OCI-LY1 (cell line): ENCODE measurements around the gene PNLDC1.

Experiments used
- H2AFZ ChIP-seq: fragments of 200-600 bp; sonication (generic), shearing (Covaris generic); 2 replicates; pipeline ENCODE4 v1.6.0; 2014; ENCODE audit warnings: antibody characterized with exemption, mild to moderate bottlenecking, low read length
- H3F3A ChIP-seq: fragments of 200-600 bp; sonication (generic), shearing (Covaris generic); 2 replicates; pipeline ENCODE4 v1.6.0; 2014; ENCODE audit warnings: mild to moderate bottlenecking, antibody characterized with exemption, low read length, moderate library complexity; ENCODE audit not compliant: insufficient read depth
- H3K27ac ChIP-seq: fragments of 200-600 bp; sonication (generic); 2 replicates; pipeline ENCODE4 v1.5.1; 2014; ENCODE audit warnings: low read length, mixed run types, mild to moderate bottlenecking, low read depth; ENCODE audit not compliant: poor library complexity, severe bottlenecking
- H3K27me3 ChIP-seq: fragments of 200-600 bp; sonication (generic); 2 replicates; pipeline ENCODE4 v1.6.0; 2014; ENCODE audit warnings: antibody characterized with exemption, mild to moderate bottlenecking, low read length, moderate library complexity; ENCODE audit not compliant: insufficient read depth
- H3K36me3 ChIP-seq: fragments of 200-600 bp; sonication (generic); 2 replicates; pipeline ENCODE4 v1.6.1; 2014; ENCODE audit warnings: mild to moderate bottlenecking, antibody characterized with exemption, low read length, moderate library complexity, mixed read lengths; ENCODE audit not compliant: insufficient read depth
- H3K4me1 ChIP-seq: fragments of 200-600 bp; sonication (generic); 2 replicates; pipeline ENCODE4 v1.5.1; 2014; ENCODE audit warnings: mild to moderate bottlenecking, low read length, moderate library complexity; ENCODE audit not compliant: insufficient read depth, severe bottlenecking
- H3K4me2 ChIP-seq: fragments of 200-600 bp; sonication (generic), shearing (Covaris generic); 2 replicates; pipeline ENCODE4 v1.6.1; 2014; ENCODE audit warnings: low read length
- H3K4me3 ChIP-seq: fragments of 200-600 bp; sonication (generic); 2 replicates; pipeline ENCODE4 v1.5.1; 2014; ENCODE audit warnings: low read length, low read depth, mild to moderate bottlenecking, mixed read lengths; ENCODE audit not compliant: poor library complexity, severe bottlenecking
- H3K79me2 ChIP-seq: fragments of 200-600 bp; shearing (Covaris generic); 2 replicates; pipeline ENCODE4 v1.6.1; 2016; ENCODE audit warnings: mixed run types, low read length, mixed read lengths; ENCODE audit not compliant: insufficient read depth
- H3K9ac ChIP-seq: fragments of 200-600 bp; sonication (generic), shearing (Covaris generic); 2 replicates; pipeline ENCODE4 v1.6.1; 2014; ENCODE audit warnings: mild to moderate bottlenecking, low read length, mixed read lengths
- H3K9me2 ChIP-seq: fragments of 200-600 bp; sonication (generic), shearing (Covaris generic); 2 replicates; pipeline ENCODE4 v1.6.1; 2014; ENCODE audit warnings: low read depth, mild to moderate bottlenecking, low read length, mixed read lengths
- H3K9me3 ChIP-seq: fragments of 200-600 bp; shearing (Covaris generic); 2 replicates; pipeline ENCODE4 v1.6.1; 2014; ENCODE audit warnings: low read length, mixed read lengths
- H4K20me1 ChIP-seq: fragments of 200-600 bp; sonication (generic), shearing (Covaris generic); 2 replicates; pipeline ENCODE4 v1.6.0; 2016; ENCODE audit warnings: mild to moderate bottlenecking, low read length; ENCODE audit not compliant: insufficient read depth
- CTCF ChIP-seq: fragments of 200-600 bp; sonication (generic), shearing (Covaris generic); IDR thresholded peaks from 2 replicates; pipeline ENCODE4 v1.5.1; 2017; ENCODE audit warnings: mild to moderate bottlenecking, antibody characterized with exemption, low read length, moderate library complexity, mixed read lengths
- EZH2 ChIP-seq: fragments of 200-600 bp; sonication (generic), shearing (Covaris generic); IDR thresholded peaks from 2 replicates; pipeline ENCODE4 v1.8.0; 2017; ENCODE audit warnings: borderline replicate concordance, mixed run types, mild to moderate bottlenecking, antibody characterized with exemption, low read length, moderate library complexity, mixed read lengths

PNLDC1 gene

GRCh38 chr6:159852877-159853276, 52.8 kb downstream of the PNLDC1 start:
- no peak overlapping the region for H2AFZ ChIP-seq

DNA sequence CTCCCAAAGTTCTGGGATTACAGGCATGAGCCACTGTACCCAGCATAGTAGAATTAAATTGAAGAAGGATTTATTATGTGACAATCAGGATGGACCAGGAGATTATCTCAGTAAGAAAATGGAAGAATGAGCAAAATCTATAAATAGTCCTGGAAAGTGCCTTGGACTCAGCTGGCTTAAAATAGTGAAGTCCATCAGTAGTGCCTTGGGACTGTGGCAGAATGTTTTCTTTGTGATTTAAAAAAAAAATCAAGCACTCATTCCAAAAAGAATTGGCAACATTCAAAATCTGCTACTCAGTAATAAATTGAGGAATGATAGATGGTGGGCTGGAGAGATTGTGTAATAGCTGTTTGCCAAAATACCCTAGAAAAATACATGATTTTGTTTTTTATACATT, 53.7 kb downstream of the PNLDC1 start:
- Histone ChIP-seq H3K9ac (no peak overlapping the region), H3K9me3 (no peaks in the 10 kb centered on the region), H3K4me3 (no peak overlapping the region), H3K4me2 (no peak overlapping the region), H3K27ac (no peak overlapping the region), H3K36me3 (no peaks in the 10 kb centered on the region), H3K9me2 (no peaks in the 10 kb centered on the region), H3K4me1 (no peaks in the 10 kb centered on the region), H2AFZ (no peak overlapping the region), H3K27me3 (no peaks in the 10 kb centered on the region), H3K79me2 (no peaks in the 10 kb centered on the region), H4K20me1 (no peaks in the 10 kb centered on the region), H3F3A (no peaks in the 10 kb centered on the region; the same call in 1 of the 2 replicates)
- TF ChIP-seq EZH2 (no peak), CTCF (no peak)

More at GRCh38 chr6:159852877-159853276, 52.8 kb downstream of the PNLDC1 start:
- Histone ChIP-seq H3K9ac (no peak overlapping the region), H3K27ac (no peak overlapping the region), H3K9me3 (no peaks in the 10 kb centered on the region), H3K27me3 (no peaks in the 10 kb centered on the region), H3K4me3 (no peak overlapping the region), H4K20me1 (no peaks in the 10 kb centered on the region), H3K4me2 (no peak overlapping the region), H3K36me3 (no peaks in the 10 kb centered on the region), H3K9me2 (no peaks in the 10 kb centered on the region), H3F3A (no peaks in the 10 kb centered on the region; the same call in 1 of the 2 replicates), H3K79me2 (no peaks in the 10 kb centered on the region), H3K4me1 (no peaks in the 10 kb centered on the region)
- TF ChIP-seq EZH2 (no peak), CTCF (peak; percentile 38)

GRCh38 chr6:159854959-159855358, 54.9 kb downstream of the PNLDC1 start:
- no peaks in the 10 kb centered on the region for H4K20me1 ChIP-seq
- no peaks in the 10 kb centered on the region for H3K9me3 ChIP-seq
- no peak overlapping the region for H3K27ac ChIP-seq
- no peak overlapping the region for H3K9ac ChIP-seq
- no peak for TF ChIP-seq EZH2
- TF ChIP-seq CTCF: no peak
- no peaks in the 10 kb centered on the region for H3K4me1 ChIP-seq
- H3K4me2 ChIP-seq: no peak overlapping the region
- no peaks in the 10 kb centered on the region for H3K9me2 ChIP-seq
- H2AFZ ChIP-seq: no peak overlapping the region
- H3K27me3 ChIP-seq: no peaks in the 10 kb centered on the region
- H3K4me3 ChIP-seq: no peak overlapping the region
- no peaks in the 10 kb centered on the region for H3K36me3 ChIP-seq
- H3F3A ChIP-seq: no peaks in the 10 kb centered on the region; the same call in 1 of the 2 replicates
- H3K79me2 ChIP-seq: no peaks in the 10 kb centered on the region
